DND-41 (cell line): ENCODE measurements around the gene CHRNE.

Source experiments
- CTCF ChIP-seq: IDR thresholded peaks from 2 replicates; pipeline ENCODE4 v1.5.1; 2012; ENCODE audit warnings: borderline replicate concordance, low read length, moderate library complexity, mild to moderate bottlenecking; ENCODE audit not compliant: poor library complexity, severe bottlenecking; ENCODE audit errors: extremely low read depth
- EZH2 ChIP-seq: IDR thresholded peaks from 3 replicates; pipeline ENCODE4 v1.6.1; 2012; ENCODE audit warnings: borderline replicate concordance, low read depth, mild to moderate bottlenecking, moderate library complexity, low read length, inconsistent platforms; ENCODE audit not compliant: severe bottlenecking

GRCh38 chr17:4939796-4940554, 37.1 kb upstream of the CHRNE start, which contains the start of the genes RNF167 and SLC25A11:
- no peak for TF ChIP-seq CTCF
- TF ChIP-seq EZH2, result no peak
